GM21786 (cell line): ENCODE measurements around the gene MGRN1.

ENCODE experiments used
- ATAC-seq: cut with Tn5 transposase; IDR thresholded peaks from one replicate; pipeline ENCODE4 v1.9.1; 2021; ENCODE audit not compliant: unreplicated experiment

Gene MGRN1

DNA sequence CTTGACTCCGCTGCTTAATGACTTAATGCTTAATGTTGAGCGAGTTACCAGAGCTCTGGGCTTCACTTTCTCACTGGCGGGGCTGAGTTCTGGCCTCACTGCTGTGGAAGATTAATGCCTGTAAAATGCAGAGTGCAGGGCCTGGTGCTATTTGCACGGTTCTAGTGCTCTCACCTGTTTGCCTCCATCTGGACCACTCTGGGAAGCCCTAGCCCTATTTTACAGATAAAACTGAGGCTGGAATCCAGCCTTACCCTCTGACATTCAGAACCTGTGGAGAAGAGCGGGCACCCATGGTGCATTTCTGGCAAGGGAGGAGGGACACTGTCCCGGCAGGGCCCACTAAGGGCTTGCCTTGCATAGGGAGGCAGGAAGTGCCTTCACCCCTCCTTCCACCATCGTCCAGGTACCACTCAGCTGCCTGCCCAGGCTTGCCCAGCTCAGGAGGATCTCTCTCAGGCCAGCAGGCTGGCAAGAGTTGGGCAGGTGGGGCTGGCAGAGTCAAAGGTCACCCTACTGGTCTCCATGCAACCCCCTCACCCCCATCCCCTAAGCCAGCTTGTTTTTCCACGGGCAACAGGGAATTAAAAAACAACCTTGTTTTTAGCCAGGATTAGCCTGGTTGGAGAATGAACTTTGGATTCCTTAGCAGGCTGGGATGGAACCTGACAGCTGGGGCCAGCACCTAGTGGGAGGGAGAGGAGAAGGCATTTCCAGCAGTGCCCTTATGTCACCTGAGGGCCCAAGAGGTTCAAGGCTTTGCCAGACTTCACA lies 5.8 kb upstream of the MGRN1 start:
- no peak for ATAC-seq

DNA sequence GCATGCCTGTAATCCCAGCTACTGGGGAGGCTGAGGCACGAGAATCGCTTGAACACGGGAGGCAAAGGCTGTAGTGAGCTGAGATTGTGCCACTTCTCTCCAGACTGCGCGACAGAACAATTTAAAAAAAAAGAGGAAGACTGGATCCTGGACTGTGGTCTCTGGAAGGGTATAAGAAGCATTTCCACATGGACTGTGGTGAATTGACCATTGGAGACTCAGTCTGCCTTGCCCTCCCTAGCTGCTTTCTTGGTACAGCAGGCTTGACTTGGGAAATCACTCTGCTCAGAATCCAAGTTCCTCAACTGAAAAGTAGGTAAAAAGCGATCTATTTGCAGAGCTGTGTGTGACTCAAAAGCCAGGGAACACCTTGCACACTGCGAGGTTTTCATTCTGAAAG lies 1.0 kb upstream of the MGRN1 start:
- no peak for ATAC-seq

DNA sequence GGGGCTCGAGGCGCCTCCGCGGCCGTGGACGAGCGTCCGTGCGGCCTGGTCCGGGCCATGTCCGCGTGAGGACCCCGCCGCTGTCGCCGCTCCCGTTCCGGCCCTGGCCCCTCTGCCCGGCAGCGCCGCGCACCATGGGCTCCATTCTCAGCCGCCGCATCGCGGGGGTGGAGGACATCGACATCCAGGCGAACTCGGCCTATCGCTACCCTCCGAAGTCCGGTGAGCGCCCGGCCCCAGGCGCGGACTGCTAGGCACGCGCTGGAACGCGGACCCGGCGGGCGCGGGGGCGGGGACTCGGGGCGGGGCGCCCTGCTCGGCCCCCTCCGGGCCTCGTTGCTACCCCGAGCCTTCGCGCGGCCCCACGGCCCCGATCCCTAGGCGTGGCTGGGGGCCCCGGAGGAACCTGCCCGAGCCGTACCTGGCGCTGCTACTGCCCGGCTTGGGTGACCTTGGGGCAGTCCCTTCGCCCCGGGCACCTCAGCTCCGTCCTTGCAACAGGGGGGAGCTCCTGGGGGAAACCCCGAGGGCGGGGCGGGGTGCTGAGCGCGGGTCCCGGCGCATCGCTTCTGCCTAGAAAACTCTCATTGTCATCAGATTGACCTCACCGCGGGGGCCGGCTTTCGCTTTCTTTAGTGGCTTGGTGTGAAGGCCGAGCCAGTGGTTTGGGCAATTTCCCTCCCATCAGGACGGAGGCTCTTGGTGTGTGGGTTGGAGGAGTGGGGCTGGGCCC lies 367 bp downstream of the MGRN1 start:
- ATAC-seq = peak; percentile 51

DNA sequence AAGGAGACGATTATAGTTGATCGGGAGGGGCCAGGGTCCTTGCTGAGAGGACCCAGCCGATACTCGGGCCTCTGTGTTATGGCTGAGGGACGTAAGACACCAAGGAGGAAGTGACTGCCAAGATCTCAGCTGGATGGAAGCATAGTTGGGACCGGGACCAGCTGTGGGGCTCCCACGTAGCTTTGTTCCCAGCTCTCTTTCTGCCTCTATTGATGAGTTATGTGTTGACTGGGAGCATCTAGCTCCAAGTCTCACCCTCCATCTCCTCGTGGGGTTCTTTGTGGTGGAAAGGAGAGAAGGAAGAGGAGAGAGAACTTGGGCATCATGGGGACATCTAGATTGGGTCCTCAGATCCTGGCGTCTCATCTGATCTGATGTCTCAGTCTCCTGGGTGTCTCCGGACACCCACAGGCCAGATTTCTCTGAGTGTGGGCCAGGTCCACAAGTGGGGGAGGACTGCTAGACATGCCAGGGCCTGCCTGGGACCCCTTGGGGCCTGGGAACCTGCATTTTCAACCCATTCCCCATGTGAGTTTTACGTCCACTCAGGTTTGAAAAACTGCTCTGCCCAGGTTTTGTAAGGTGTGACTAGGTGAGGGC lies 1.0 kb downstream of the MGRN1 start:
- no peak for ATAC-seq

DNA sequence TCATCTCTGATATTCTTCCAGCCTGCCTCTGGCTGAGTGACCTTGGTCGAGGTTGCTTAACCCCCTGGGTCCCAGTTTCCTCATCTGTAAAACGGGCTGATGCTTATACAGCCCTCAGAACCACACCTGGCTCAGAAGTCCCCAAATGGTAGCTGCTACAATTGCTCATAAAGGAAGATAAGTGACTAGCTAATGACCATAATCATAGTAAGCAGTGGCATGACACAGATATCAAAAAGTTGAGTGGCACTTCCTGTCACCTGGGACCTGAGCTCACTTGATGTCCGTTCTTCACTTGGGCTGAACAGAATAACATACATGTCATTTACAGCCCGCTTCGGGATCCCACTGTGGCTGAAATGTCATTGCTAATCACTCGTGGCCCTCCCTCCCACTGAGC lies 1.8 kb downstream of the MGRN1 start:
- ATAC-seq = no peak

DNA sequence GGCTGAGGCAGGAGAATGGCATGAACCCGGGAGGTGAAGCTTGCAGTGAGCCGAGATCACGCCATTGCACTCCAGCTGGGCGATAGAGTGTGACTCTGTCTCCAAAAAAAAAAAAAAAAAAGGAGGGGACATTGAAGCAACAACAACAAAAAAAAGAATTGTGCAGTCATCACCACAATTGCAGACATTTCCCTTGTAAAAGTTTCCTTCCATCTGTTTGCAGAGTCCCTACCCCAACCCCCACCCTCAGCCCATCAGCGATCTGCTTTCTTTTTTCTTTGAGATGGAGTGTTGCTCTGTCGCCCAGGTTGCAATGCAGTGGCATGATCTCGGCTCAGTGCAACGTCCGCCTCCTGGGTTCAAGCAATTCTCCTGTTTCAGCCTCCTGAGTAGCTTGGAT lies 3.7 kb downstream of the MGRN1 start:
- no peak for ATAC-seq

DNA sequence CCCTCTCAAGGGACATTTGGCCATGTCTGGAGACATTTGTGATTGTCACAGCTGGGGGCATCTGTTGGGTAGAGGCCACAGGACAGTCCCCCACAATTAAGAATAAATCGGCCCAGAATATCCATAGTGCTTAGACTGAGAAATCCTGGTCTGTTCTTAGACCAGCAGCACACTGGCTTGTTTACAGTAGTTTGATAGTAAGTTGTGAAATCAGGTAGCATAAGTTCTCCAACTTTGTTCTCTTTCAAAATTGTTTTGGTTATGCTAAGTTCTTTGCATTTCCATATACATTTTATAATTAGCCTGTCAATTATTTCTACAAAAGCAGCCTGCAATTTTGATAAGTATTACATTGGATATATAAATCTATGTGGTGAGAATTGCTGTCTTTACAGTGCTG lies 6.8 kb downstream of the MGRN1 start:
- ATAC-seq = no peak

DNA sequence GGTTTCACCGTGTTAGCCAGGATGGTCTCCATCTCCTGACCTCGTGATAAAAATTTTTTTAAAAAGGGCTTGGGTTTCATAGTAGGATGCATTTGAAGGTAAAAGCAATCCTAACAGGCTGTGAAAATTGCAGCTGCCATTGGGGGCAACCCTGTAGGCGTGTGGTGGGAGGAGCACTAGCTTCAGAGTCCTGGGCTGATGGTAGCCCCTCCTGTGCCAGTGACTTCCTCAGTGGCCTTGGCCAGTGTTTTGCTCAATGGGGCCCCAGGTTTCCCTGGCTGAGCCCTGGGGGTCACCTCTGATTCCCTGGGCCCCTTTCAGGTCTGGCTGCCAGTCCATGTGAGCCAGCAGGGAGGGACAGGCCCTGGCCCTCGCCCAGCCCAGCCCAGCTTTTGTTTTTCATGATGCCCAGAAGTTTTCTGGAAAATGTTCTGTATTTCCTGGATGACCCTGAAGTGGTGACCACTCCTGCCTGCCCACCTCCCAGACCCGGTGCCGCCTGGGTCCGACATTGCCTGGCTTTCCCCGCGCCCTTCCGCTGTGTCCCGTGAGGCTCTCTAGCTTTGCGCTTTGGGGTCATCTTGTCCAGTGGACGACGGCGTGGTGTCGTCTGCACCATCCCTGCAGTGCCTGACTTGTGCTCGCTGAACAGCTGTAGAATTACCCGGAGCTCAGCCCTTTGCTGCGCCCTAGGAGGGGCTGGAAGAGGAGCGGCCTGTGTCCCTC lies 9.4 kb downstream of the MGRN1 start:
- ATAC-seq = no peak

DNA sequence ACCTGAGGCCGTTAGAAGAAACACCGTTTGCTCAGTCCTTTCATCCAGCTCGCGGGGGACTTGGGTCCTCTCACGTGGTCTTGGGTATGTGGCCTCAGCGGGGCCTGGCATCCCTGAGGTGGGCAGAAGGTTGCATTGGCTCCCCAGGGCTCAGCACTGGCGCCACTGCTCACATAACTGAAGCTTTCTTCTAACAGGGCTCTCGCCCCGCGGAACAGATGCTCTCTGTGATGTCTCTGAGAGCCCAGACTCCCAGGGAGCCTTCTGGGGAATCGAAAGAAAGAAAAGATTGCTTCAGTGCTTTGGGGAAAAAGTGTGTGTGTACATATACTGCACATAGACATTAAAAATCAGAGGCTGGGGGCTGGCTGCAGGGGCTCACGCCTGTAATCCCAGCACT lies 10.1 kb downstream of the MGRN1 start:
- ATAC-seq = no peak

DNA sequence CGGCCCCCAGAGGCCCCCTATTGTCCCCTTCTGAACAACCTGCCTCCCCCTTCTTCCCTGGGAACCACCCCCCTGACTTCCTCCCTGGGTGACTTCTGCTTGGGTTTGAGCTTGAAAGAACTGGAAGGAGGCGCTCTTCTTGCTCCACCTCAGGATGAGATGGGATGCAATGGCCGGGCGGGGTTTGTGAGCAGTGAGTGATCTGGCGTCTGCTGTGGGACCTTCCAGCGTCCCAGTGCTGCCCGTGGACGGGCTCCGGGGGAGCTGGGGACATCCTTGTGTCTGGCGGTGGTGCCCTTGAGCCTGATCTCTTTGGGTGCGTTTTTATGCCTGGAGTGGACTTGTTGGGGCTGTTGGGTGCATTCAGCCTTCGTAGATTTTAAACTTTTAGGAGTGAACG lies 11.6 kb downstream of the MGRN1 start:
- no peak for ATAC-seq

DNA sequence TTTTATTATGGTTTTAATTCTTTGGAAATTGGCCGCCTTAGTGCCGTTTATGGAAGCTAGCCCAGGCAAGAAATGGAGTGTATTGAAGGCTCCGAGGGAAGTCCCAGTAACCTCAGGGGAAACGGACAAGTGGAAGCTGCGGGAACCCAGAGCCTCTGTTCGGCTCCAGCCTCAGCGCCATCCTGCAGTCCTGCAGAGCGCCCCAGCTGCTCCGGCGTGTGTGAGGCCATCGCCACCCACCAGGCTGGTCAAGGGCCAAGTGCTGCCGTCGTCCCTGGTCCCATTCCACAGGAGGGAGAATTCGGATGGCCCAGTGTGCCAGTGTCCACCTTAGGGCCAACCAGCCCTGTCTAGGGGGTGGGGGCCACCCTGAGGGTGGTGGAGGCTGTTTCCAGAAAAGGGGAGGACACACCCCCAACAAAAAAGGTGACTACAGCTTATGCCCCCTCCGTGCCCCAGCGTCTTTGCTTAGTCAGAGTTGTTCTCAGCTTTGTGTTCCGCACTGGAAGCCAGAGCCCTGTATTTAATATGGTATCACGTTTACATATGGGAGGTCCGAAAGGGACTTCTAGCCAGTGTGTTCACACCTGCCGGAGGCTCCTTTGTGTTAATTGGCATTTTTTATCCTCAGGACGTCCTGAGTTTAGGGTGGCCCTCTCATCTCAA lies 13.0 kb downstream of the MGRN1 start:
- no peak for ATAC-seq

DNA sequence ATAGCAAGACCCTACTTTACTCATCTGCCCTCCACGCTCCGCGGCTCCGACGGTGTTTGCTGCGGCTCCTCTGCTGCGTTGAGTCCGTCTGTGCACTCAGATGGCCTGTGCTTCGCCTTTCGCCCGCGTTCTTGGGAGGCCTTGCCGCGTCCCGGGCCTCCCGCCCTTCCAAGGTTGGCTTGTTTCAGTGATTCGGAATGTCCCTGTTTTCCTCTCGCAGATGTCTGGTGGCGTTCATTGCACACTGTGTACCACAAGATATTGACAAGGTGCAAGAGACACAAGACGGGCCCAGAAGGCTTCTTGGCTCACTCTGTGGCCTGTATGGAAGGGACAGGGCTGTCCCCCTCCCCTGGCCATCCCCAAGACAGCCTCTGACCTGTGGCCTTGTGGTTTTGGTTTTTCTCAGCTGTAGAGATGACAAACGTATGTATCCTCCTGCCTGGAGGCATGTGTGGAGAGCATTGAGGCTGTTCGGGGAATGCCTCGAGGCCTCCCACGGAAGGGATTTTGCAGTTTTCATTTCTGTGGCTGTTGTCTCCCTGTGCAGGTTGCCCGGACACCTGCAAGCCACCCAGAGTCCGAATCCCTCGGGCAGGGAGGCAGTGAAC lies 15.4 kb downstream of the MGRN1 start:
- no peak for ATAC-seq

DNA sequence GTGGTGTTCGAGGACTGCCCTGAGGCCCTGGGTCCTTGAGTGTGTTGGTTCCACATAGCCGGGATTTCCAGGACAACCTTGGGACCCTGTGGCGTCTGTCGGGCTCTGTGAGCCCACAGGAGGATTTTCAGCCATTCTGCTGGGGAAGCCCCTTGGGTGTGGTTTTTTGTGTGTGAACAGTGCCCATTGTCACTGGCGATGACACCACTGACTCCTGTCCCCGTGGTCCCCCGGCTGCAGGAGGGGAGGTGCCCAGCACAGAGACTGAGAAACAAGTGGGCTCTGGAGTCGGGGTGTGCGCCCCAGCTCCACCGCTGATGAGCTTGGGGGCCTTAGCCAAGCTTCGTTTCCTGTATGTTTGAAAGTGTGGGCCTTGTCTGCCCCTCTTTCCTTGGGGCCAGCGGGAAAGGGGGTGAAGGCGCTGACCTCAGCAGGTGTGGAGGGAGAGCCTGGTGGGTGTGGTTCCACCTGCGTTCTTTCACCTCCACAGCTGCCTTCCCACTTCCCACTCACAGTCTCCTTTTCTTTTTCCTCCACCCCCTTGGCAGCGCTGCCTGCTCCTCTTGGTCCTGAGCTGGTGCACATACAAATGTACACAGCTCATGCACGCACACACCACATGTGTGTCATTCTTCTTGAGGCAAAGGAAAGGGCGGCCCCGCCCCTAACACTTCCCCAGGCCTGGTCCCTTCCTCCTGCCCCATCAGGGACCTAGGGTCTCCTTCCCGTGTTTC lies 16.1 kb downstream of the MGRN1 start:
- no peak for ATAC-seq

DNA sequence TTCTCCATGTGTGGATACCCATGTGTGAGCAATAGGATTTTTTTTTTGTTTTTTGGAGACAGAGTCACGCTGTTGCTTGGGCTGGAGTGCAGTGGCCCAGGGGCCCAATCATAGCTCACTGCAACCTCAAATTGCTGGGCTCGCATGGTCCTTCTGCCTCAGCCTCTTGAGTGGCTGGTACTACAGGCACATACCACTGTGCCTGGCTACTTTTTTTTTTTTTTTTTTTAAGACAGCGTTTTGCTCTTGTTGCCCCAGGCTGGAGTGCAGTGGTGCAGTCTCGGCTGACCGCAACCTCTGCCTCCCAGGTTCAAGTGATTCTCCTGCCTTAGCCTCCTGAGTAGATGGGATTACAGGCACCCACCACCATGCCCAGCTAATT lies 16.7 kb downstream of the MGRN1 start:
- no peak for ATAC-seq

DNA sequence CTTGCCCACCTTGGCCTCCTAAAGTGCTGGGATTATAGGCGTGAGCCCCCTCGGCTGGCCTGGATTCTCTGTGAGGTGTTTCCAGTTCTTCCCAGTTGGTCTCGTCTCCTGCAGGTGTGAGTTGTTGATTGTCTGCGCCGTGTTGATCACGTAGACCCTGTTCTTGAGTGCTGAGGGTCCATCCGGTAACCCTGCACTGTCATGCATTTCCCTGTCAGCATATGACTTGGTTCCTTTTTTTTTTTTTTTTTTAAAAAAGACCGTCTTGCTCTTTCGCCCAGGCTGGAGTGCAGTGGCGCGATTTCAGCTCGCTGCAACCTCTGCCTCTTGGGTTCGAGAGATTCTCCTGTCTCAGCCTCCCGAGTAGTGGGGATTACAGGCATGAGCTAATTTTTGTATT lies 17.3 kb downstream of the MGRN1 start:
- no peak for ATAC-seq

DNA sequence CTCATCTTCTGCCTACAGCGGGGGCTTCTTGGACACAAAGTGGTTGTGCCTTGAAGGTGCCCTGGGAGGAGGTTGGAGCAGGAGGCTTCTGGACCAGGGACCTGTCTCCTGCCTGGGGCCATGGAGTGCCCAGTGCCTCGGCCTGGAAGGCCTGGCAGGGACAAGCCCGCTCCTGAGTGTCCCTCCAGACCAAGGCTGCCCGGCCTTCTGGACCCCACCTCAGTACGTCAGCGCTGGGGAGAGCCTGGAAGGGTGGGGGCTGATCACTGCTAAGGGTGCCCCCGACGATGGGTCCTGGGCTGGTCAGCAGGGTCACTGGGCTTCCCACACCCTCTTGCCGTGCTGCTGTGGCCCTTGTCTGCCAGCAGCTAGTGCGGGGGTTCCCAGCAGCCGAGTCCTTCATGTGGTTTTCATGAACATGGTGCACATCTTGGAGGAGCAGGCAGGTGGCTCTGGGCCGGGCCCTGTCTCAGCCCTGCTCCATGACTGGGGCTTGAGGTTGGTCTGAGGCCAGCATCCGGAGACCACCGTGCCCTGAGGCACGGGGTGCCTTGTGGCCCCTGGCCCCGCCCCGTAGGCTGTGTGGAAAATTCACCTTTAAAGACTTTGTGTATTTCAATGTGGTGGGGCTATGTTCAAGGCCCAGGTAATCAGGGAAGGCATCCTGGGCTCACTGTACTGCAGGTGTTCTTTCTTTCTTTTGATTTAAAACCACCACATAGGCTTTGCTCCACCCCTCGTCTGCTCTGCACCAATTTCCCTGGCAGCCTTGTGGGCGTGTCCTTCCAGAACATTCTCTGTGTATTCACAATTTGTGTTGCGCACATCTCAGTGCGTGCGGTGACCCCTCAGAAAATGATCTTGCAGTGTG lies 22.4 kb downstream of the MGRN1 start:
- no peak for ATAC-seq

DNA sequence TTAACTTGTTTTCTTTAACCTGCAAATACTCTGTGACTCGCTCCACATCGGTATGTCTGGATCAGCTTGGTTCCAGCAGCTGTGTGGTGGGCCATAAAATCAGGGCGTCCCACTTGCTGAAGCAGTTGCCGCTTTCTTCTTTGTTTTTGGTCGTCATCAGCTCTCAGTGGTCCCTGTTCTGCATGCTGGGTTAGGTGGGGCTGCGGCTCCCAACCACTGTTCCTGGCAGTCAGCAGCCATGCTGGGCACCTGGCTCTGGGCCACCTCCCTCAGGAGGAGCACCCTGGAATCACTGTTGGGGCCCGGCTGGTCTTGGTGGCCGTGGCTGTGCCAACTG lies 23.0 kb downstream of the MGRN1 start:
- ATAC-seq = no peak

DNA sequence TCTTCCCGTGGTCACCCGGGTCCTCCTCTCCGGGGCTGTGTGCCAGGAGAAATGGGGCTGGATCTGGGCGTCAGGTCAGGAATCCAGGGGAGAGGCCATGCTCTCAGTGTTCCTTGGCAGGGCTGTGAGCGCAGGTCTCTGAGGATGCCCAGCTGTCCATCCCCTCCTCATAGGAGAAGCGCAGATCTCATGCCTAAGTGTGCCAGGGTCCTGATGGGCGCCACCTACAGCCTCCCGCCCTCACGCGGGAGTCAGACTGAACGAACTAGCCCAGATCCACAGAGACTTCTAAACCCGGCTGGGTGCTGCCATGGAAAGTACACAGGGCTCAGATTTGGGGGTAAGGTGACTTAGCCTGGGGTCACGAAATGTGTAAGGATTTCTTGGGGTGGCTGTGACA lies 24.3 kb downstream of the MGRN1 start:
- no peak for ATAC-seq

DNA sequence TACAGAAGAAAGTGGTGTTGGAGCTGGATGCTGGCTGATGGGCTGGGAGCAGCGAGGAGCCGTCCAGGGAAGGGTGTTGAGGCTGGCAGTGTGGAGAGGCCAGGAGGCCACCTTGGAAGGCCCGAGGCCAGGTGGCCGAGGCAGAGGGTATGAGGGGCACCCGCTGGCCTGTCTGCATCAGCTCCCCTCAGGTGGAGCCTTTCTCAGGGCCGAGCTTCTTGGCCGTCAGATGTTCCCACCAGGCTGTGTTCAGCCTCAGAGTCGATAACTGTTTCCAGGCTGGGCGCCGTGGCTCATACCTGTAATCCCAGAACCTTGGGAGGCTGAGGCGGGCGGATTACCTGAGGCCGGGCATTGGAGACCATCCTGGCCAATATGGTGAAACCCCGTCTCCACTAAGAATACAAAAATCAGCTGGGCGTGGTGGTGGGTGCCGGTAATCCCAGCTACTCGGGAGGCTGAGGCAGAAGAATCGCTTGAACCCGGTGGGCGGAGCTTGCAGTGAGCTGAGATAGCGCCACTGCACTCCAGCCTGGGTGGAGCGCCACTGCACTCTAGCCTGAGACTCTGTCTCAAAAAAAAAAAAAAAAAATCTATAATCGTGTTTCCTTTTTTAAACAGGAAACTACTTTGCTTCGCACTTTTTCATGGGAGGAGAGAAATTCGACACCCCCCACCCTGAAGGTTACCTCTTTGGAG lies 25.3 kb downstream of the MGRN1 start:
- no peak for ATAC-seq
